GM19372 (cell line): ENCODE measurements around the gene VIT.

Source experiments
- ATAC-seq: cut with Tn5 transposase; IDR thresholded peaks from one replicate; pipeline ENCODE4 v1.9.1; 2021; ENCODE audit warnings: mild to moderate bottlenecking, low read depth, moderate library complexity; ENCODE audit not compliant: unreplicated experiment

The VIT gene

GRCh38 chr2:36706021-36706876 lies 9.7 kb downstream of the VIT start:
- no peak for ATAC-seq

- ATAC-seq = no peak
These were observed 10.5 kb downstream of the VIT start for GRCh38 chr2:36707050-36707449.

DNA sequence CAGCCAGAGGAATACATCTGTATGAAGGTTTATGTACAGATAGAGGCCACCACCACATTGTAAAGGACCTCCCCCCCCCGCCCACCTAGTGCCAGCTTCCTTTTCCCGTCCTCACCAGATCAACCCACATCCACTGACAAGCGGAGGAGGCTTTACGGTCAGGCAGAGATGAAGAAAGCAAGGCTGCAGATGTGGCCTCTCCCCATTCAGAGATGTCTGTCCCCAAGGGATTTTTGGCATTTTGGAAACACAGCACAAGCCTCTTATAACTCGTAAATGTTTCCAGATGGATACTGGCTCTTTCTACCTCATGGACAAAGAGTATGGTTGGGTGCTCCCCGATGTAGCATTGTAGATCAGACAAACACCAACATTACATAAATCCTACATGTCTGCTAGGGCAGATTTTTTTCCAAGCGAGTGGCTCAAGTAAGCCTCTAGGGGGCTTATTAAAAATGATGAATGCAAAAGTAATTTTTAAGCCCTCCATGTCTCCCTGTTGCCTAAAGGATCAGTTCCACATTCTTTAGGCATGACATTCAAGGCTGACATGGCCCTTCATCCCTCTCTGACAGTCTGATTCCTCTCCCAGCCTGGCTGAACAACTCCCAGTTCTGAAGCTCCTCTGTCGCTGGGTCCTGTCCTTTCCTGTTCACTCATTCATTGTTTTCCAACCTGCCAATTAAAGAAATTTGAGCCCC lies 11.7 kb downstream of the VIT start:
- ATAC-seq = no peak

GRCh38 chr2:36710858-36711515 lies 14.5 kb downstream of the VIT start:
- no peak for ATAC-seq

DNA sequence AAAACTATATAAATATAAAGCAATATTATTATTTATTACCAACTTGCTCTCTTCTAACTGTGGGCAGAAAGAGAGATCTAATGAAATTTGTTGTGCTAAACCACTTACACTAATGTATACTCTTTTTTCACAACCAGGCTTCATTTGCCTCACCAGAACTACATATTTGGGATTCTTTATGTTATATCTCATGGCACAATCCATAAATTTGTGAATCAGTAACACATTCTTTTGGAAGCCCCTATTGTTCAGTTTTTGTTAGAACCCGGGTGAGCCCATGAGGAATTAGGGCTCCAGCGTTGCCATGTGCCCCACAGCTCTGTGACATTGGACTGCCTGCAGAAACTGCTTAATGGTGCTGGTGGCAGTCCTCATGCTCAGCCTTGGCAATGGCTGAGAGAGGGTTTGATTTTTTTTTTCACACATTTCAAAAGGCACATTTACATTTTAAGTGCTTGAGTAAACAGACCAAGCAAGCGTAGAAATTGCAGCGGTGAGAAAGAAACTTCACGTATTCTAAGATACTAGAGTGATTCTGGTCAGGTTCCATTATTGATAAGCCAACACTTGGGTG lies 15.3 kb downstream of the VIT start:
- ATAC-seq = no peak

- no peak for ATAC-seq
These were observed 16.8 kb downstream of the VIT start for GRCh38 chr2:36713310-36713709.

DNA sequence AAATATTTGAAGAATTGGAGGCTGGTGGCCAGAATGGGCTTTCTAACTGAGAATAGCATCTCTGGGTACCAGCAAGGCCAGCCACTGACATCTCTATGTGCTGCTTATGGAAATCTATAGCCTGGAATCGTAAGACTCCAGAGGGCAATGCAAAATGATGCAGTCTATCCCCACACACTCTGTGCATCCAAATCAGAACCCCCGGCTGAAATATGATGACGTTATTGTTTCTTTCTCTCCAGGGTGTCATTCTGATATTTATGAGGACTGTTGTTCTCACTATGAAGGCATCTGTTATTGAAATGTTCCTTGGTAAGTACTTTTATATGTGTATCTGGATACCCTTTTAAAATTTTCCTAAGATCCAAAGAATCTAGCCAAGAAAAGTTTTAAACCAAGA lies 19.6 kb downstream of the VIT start:
- no peak for ATAC-seq

DNA sequence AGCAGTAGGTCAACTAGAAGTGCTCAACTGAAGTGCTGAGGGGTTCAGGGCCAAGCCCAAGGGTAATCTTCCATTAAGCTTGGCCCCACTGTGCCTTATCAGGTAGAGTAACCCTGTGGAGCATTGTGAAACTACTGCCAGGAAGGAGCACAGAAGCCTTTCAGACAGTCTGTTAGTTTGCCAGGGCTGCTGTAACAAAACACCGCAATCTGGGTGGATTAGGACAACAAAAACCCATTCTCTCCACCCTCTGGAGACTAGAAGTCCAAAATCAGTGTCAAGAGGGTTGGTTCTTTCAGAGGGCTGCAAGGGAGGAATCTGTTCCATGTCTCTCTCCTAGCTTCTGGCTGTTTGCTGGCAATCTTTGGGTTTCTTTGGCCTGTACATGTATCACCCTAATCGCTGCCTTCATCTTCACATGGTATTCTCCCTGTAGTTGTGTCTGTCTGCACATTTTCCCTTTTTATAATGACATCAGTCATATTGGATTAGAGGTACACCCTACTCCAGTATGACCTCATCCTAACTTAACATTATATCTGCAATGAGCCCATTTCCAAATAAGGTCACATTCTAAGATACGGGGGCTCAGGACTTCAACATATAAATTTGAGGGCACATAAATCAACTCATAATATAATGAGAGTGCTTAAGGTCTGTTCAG lies 21.2 kb downstream of the VIT start:
- no peak for ATAC-seq

DNA sequence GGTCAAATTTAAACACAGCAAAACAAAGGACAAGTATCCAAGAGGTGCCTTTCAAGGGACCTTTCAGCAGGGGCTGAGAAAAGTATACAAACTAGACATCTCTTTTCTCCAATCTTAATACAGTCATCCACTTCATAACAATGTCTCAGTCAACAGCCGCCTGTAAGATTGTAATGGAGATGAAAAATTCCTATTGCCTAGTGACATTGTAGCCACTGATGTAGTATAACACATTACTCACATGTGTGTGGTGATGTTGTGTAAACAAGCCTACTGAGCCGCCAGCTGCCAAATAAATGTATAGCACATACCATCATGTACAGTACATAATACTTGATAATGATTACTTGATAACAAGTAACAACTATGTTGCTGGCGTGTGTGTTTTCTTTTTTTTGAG lies 31.0 kb downstream of the VIT start:
- ATAC-seq = no peak

GRCh38 chr2:36729067-36729466 lies 32.6 kb downstream of the VIT start:
- ATAC-seq = no peak

DNA sequence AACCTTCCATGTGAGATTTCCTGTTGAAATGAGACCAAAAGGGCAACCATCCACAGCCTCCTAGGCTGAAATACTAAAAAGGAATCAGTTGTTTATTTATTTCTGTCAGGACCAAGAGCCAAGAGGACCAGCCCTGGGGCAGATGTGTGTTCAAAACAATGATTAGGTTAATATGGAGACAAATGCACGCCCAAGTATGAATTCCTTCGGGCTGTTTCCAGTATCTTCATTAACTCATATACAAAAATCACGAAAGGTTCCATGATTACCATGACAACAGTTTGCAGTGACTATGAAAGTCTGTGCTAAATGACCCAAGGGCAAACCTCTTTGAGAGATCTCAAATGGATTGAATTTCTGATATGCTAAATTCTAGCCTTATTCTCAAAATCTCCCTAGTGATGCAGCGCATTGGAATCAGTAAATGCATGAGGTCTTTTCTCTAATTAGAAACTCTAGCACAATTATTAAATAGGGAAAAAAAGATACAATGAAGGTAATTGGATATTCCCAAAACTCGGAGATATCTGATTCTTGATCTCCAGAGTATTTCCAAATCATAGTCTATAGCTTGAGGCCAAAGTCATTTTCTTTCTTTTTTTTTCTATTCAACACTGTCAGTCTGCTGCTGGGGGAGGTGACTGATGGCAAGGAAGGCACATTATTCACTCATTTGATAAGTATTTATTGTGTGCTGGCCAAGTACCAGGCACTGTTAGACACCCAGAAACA lies 35.6 kb downstream of the VIT start:
- no peak for ATAC-seq

DNA sequence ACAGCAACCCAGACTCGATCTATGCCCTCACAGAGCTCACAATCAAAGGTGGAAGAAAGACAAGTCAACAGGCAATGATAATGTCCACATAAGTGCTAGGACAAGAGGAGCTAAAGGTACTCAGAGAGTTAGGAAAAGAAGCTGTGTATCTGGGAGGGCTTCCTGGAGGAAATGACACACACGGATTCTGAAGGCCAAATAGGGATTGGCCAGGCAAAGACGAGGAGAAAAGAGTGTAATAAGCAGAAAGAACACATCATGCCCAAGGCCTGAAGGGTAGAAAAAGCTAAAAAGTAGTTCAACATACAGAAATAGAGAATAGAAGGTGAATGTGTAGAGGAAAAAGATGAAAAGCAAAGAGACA lies 36.1 kb downstream of the VIT start:
- ATAC-seq = no peak

GRCh38 chr2:36733215-36733614 lies 36.7 kb downstream of the VIT start:
- ATAC-seq = no peak

DNA sequence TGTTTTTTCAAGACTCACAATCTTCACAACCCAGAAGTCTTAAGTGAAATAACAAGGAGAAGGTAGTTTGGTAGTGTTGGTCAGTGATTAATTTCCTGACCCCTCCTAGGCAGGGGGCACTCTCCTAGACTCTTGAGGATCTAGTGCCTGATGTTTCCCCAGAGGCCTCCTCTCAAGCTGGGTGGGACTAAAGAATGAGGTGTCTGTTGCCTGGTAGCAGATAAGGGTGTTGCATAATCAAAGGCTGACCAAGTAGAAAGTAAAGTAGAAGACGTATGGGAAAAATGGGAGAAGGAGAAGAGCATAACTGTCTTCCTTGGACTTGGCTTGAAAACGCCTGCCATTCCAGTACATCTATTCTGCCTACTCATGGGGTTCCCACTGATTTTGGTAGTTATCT lies 37.8 kb downstream of the VIT start:
- ATAC-seq = no peak

GRCh38 chr2:36737131-36737750 lies 40.7 kb downstream of the VIT start:
- no peak for ATAC-seq

DNA sequence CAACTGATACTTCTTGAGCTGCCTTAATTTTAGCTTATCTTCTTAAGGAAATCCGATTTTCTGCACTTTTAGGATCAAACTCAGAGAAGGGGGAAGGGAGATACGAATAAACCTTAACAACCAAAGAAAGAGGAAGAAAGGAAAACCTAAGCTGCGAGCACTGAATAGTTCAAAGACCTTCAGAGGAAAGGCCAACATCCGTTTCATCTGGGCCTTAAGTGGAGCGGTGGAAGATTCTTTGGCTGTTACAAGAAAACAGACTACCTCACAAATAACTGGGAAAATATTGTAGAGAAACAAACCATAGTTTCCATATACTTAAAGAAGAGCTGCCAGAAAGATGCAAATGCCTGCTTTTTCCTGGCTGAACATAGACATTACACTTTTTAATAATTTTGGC lies 43.6 kb downstream of the VIT start:
- ATAC-seq = no peak

DNA sequence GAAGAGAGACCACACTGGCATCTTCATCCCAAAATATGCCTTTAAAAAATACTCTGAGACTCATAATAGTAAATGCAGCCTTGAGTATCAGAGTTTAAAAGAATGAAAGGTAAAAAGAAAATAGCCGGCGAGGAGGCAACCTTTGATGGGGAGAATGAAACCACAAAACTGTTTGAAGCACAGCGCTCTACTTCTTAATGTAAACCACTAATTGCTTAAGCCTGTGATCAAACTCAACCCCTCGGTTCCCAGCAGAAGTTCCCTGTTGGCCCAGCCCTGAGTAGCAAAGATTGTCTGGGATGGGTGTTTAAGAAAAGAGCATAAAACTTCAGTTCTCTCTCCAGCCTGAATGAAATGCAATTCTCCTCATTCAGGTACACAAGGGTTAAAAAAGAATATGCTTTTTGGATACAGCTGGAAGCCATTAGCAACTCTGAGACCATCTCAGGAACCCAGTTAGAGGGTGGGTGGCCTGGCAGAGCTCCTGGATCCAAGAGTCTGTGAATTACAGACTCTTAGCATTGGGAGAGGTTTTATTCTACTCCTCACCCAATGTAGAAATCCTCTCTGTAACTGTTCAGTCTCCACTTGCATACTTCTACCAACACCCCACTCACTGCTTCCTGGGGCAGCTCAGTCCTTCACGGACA lies 44.8 kb downstream of the VIT start:
- no peak for ATAC-seq

DNA sequence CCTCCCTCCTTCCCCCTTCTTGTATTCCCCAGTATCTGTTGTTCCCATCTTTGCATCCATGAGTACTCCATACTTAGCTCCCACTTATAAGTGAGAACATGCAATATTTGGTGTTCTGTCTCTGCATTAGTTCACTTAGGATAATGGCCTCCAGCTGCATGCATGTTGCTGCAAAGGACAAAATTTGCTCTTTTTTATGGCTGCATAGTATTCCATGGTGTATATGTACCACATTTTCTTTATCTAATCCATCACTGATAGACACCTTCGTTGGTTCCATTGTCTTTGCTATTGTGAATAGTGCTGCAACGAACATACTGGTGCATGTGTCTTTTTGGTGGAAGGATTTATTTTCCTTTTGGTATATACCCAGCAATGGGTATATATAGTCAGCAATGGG lies 47.4 kb downstream of the VIT start:
- ATAC-seq = no peak

GRCh38 chr2:36748166-36748565 lies 51.7 kb downstream of the VIT start:
- no peak for ATAC-seq
